ENCODE measurements around the gene SLC66A2.
"Not testable (repeated sequence)": the region's sequence is repeated elsewhere in the genome, so short reads cannot be mapped to it uniquely, and the experiment has no call there.

SLC66A2 gene

DNA sequence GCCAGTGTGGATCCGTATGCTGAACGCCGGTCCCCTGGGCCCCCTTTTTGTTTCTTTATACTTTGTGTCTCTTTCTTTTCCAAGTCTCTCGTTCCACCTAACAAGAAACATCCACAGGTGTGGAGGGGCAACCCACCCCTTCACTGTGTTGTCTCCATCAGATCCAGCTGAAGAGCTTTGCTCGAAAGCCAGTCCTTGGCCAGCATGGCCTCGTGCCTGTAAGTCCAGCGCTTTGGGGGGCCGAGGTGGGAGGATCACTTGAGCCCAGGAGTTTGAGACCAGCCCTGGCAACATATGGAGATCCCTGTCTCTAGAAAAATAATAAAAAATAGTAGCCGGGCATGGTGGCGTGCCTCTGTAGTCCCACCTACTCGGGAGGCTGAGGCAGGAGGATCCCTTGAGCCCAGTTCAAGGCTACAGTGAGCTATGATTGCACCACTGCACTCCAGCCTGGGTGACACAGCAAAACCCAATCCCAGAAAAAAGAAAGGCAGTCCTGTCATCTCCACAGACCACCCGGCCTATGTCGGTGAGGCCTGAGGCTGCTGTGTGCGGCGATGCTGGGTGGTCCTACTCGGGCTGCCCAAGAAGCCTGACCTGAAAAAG, 9.6 kb upstream of the SLC66A2 start:
- no peak overlapping the region for H3K4me3 ChIP-seq (ENCODE audit: low read depth, low read length)
- ChIA-PET CTCF (no interaction called here), POLR2A (interaction anchor here (1.6 kb wide), 1 partner anchor 9 kb away, joined by 4 read pairs; no protein-coding TSS in a partner anchor)
- TF ChIP-seq, protein P1, sequence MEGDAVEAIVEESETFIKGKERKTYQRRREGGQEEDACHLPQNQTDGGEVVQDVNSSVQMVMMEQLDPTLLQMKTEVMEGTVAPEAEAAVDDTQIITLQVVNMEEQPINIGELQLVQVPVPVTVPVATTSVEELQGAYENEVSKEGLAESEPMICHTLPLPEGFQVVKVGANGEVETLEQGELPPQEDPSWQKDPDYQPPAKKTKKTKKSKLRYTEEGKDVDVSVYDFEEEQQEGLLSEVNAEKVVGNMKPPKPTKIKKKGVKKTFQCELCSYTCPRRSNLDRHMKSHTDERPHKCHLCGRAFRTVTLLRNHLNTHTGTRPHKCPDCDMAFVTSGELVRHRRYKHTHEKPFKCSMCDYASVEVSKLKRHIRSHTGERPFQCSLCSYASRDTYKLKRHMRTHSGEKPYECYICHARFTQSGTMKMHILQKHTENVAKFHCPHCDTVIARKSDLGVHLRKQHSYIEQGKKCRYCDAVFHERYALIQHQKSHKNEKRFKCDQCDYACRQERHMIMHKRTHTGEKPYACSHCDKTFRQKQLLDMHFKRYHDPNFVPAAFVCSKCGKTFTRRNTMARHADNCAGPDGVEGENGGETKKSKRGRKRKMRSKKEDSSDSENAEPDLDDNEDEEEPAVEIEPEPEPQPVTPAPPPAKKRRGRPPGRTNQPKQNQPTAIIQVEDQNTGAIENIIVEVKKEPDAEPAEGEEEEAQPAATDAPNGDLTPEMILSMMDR (IDR thresholded peaks at IDR 0.05; ENCODE audit: insufficient read depth, low read length, missing control alignments), result no peak
- no peak for DNase-seq (ENCODE audit: low read depth, low spot score)

DNA sequence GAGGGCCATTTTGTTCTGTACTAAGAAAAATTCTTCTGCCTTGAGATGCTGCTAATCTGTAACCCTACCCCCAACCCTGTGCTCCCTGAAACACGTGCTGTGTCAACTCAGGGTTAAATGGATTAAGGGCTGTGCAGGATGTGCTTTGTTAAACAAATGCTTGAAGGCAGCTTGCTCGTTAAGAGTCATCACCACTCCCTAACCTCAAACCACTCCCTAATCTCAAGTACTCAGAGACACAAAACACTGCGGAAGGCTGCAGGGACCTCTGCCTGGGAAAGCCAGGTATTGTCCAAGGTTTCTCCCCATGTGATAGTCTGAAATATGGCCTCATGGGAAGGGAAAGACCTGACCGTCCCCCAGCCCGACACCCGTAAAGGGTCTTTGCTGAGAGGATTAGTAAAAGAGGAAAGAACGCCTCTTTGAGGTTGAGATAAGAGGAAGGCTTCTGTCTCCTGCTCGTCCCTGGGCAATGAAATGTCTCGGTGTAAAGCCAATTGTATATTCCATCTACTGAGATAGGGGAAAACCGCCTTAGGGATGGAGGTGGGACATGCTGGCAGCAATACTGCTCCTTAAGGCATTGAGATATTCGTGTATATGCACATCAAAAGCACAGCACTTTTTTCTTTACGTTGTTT, 8.8 kb upstream of the SLC66A2 start:
- CTCF ChIA-PET, result interaction anchor here (0.7 kb wide), 1 partner anchor 163 kb away, joined by 3 read pairs; no protein-coding TSS in a partner anchor
- H3K4me3 ChIP-seq (ENCODE audit: low read depth, low read length); DNase-seq (ENCODE audit: low read depth, low spot score); POLR2A ChIA-PET: not testable (repeated sequence)

DNA sequence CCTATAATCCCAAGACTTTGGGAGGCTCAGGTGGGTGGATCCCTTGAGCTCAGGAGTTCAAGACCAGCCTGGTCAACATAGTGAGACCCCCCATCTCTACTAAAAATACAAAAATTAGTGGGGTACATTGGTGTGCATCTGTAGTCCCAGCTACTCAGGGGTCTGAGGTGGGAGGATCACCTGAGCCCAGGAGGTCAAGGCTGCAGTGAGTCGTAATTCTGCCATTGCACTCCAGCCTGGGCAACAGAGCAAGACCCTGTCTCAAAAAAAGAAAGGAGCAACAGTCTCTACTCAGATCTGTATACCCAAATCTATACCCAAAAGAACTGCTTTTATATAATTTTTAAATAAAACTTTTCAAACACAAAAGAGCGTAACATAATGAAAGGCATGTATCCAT, 7.5 kb upstream of the SLC66A2 start:
- ChIA-PET CTCF (interaction anchor here (1.1 kb wide), 1 partner anchor 146 kb away, joined by 3 read pairs; no protein-coding TSS in a partner anchor), POLR2A (no interaction called here)
- H3K4me3 ChIP-seq (ENCODE audit: low read depth, low read length), result no peak overlapping the region
- TF ChIP-seq, protein P1 (IDR thresholded peaks at IDR 0.05; ENCODE audit: insufficient read depth, low read length, missing control alignments), result no peak
- DNase-seq (ENCODE audit: low read depth, low spot score), result no peak

DNA sequence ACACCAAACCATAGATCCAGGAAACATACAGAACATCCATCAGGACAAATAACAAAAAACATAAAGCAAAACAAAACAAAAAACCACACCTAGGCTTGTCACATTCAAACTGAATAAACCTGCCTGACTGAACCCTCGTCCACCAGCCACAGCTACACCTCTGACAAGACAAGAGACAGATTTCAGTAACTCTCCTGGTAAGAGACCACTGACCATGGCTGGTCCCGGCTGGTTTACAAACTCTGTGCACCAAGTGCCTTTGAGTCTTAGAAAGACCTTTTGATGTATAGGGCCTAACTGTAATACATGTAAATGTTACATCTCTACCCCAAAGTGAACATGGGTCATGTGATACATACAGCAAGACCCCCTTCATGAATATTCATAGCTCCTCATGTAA, 4.8 kb upstream of the SLC66A2 start:
- ChIA-PET CTCF (no interaction called here), POLR2A (no interaction called here)
- TF ChIP-seq, protein P1 (IDR thresholded peaks at IDR 0.05; ENCODE audit: insufficient read depth, low read length, missing control alignments), result no peak
- DNase-seq (ENCODE audit: low read depth, low spot score), result no peak
- H3K4me3 ChIP-seq (ENCODE audit: low read depth, low read length), result no peak overlapping the region

DNA sequence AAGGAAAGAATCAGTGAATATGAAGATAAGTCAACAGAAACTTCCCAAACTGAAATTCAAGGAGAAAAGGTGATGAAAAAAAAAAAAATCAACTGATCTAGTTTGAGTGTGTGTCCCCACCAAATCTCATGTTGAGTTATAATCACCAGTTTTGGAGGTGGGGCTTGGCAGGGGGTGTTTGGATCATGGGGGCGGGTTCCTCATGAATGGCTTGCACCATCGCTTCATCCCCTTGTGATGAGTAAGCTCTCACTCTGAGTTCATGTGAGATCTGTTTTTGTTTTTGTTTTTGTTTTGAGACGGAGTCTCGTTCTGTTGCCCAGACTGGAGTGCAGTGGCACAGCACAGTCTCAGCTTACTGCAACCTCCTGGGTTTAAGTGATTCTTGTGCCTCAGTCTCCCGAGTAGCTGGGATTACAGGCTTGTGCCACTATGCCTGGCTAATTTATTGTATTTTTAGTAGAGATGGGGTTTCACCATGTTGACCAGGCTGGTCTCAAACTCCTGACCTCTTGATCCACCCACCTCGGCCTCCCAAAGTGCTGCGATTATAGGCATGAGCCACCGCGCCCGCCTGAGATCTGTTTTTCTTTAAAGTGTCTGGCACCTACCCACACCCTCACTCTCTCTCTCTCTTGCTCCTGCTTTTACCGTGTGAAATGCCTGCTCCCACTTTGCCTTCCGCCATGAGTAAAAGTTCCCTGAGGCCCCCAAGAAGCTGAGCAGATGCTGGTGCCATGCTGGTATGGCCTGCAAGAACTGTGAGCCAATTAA, 4.0 kb upstream of the SLC66A2 start:
- ChIA-PET CTCF (no interaction called here), POLR2A (no interaction called here)
- TF ChIP-seq, protein P1 (IDR thresholded peaks at IDR 0.05; ENCODE audit: insufficient read depth, low read length, missing control alignments), result no peak
- H3K4me3 ChIP-seq (ENCODE audit: low read depth, low read length), result no peak overlapping the region
- DNase-seq (ENCODE audit: low read depth, low spot score), result no peak

DNA sequence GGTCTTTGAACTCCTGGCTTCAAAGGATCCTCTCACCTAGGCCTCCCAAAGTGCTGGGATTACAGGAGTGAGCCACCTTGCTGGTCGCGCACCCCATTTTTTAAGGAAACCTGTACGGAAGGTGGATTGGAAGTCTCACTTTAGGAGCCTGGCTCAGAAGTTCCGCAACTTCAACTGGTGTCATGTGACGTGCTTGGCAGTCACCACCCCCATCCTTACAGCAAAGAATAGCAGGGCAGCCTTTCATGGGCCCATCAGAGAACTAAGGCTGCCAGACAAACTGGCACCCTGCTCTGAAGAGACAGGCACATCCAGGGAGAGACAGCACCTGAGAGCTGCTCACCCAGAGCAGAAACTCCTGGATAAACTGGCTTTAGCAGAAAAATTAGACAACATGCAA, 3.3 kb upstream of the SLC66A2 start:
- ChIA-PET POLR2A (interaction anchor here (0.9 kb wide), 1 partner anchor 12 kb away, joined by 4 read pairs; no protein-coding TSS in a partner anchor), CTCF (no interaction called here)
- TF ChIP-seq, protein P1 (IDR thresholded peaks at IDR 0.05; ENCODE audit: insufficient read depth, low read length, missing control alignments), result no peak
- no peak overlapping the region for H3K4me3 ChIP-seq (ENCODE audit: low read depth, low read length)
- DNase-seq (ENCODE audit: low read depth, low spot score), result no peak
